SH-SY5Y (cell line): ENCODE results near the gene ST3GAL4.

ENCODE experiments used
- GATA2 ChIP-seq: IDR thresholded peaks from 2 replicates; pipeline ENCODE4 v1.6.1; 2011; ENCODE audit warnings: mild to moderate bottlenecking, low read depth, low read length
- GATA3 ChIP-seq: IDR thresholded peaks from 2 replicates; pipeline ENCODE4 v1.6.1; 2011; ENCODE audit warnings: low read depth, mild to moderate bottlenecking, low read length, moderate library complexity

ST3GAL4 gene

GRCh38 chr11:126355324-126355925 is at the start of gene ST3GAL4:
TSS of gene ST3GAL4 (plus strand) at chr11:126355686. CDS start at chr11:126406156, 50,470 bp downstream.
- no peak for TF ChIP-seq GATA3
- TF ChIP-seq GATA2, result no peak

GRCh38 chr11:126305699-126306098 is 49.8 kb upstream of the ST3GAL4 start:
- TF ChIP-seq GATA2 (no peak), GATA3 (no peak)

- TF ChIP-seq GATA3 (no peak), GATA2 (no peak)
Measured at GRCh38 chr11:126307706-126308105, 47.8 kb upstream of the ST3GAL4 start.

GRCh38 chr11:126308271-126308671 is 47.2 kb upstream of the ST3GAL4 start:
- no peak for TF ChIP-seq GATA2
- TF ChIP-seq GATA3, result no peak

- no peak for TF ChIP-seq GATA3
- TF ChIP-seq GATA2, result no peak
Measured at GRCh38 chr11:126310200-126310991, 45.1 kb upstream of the ST3GAL4 start.

DNA sequence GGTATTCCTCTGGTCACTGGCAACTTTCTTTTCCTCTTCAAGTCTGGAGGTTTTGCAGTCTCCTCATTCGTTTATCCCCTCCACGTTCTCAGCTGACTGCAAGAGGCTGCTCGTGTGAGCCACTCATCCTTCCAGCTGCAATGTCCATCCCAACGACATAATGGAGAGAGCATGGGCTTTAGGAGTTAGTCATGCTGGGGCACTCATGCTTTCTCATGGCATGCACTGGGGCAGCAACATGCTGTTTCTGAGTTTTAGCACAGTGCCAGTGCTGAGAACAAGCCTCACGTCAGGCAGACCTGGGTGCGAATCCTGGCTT is 44.5 kb upstream of the ST3GAL4 start:
- TF ChIP-seq GATA3 (no peak), GATA2 (no peak)

DNA sequence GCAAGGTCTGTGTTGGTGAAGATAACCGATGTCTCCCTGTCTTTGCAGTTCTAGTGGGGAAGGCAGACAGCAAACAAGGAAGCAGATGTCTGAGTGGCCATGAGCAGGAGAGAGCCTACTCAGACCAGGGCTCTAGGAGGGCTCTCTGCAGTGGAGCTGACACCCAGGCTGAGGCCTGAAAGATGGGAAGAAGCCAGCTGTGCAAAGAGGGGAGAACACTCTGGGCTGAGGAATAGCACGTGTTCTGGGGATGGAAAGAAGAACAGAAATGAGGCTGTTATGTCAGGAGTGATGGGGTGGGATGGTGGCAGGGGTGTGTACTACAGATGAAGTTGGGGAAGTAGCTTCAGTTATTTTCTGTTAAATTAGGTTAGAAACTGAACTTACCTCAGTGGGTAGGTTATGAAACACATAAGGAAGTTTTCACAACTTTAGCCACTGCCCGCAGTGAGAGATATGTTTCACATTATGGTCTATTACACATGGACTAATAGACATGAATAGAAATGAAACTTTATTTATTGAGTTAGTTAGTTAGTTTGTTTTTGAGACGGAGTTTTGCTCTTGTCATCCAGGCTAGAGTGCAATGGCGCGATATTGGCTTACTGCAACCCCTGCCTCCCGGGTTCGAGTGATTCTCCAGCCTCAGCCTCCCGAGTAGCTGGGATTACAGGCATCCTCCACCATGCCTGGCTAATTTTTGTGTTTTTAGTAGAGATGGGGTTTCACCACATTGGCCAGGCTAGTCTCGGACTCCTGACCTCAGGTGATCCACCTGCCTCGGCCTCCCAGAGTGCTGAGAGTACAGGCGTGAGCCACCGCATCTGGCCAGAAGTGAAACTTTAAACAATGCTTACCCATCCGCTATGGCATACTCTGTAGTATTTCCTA is 43.8 kb upstream of the ST3GAL4 start:
- TF ChIP-seq GATA2 (no peak), GATA3 (no peak)

- TF ChIP-seq GATA2 (no peak), GATA3 (no peak)
Measured at GRCh38 chr11:126312961-126313360, 42.5 kb upstream of the ST3GAL4 start.

DNA sequence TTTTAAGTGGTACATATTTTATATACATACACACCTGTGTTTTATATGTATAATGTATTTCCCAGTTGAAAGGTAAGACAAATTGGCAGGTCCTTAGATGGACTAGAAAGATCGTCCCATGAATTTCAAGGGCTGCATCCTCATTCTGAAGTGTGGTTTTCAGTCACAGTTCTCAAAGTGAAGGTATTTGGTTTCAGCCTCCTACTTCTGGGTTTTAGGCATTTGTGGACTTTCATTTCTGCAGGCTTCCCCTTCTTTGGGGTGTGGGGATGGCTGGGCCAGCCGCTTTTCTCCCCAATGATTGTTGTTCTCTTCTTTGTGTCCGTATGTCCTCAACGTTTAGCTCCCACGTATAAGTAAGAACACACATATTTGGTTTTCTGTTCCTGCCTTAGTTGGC is 41.7 kb upstream of the ST3GAL4 start:
- TF ChIP-seq GATA2 (no peak), GATA3 (no peak)

DNA sequence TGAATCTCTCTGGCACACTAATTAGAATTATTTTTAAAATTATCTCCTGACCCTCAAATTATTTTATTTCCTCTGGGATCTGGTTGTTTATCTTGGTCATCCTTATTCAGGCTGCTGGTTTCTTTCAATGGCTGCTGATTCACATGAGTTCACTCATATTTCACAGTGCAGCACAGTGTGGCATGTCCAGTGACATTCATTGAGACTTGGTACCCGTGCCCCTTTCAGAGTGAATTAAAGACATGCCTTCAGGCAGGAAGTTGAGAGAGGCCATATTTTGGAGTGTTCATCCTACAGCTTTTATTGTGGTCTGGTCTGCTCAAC is 38.1 kb upstream of the ST3GAL4 start:
- no peak for TF ChIP-seq GATA3
- no peak for TF ChIP-seq GATA2

GRCh38 chr11:126317756-126318573 is 37.5 kb upstream of the ST3GAL4 start:
- no peak for TF ChIP-seq GATA3
- TF ChIP-seq GATA2, result no peak

DNA sequence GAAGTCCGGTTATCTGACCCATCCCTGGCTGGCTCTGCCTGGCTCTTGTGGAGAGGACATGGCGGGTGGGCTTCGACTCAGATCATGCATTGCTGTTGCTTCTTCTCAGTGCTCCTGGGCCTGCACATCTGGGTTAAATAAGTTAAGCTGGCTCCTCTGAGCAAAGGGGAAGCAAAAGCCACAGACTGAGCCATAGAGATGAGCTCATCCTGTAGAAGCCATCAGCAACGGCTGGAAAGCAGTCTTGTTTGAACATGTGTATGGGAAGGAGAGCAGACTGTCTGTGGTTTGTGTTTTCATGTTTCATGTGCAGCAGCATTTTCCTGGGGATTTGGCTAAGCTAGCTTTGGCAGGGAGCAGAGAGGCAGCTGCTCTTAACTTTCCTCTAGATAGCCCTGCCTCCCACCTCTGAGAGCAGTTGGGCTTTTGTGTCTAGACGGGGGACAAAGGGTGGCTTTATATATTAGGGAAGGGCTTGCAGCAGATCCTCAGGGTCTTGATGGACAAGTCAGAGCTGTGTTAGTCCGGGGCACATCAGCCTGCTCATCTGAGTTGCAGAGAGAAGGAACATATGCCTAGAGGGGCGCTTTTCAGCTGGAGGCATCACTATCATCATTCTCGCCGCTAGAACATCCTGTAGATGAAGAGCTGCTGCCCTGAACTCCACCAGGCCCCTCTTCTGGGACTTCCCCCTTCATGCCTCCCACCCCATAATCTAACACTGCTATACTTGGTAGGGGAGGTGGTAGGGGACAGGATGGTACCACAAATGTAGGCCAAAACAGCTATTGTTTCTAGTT is 36.7 kb upstream of the ST3GAL4 start:
- no peak for TF ChIP-seq GATA2
- no peak for TF ChIP-seq GATA3

- TF ChIP-seq GATA2 (no peak), GATA3 (no peak)
Measured at GRCh38 chr11:126319374-126319740, 36.1 kb upstream of the ST3GAL4 start.
